ENCODE data around the gene SUMO3.

Gene SUMO3

GRCh38 chr21:44853601-44854390, 35.9 kb upstream of the SUMO3 start:
- no peak for TF ChIP-seq CTCF (IDR thresholded peaks at IDR 0.05; ENCODE audit: low read depth, low read length)
- no peak overlapping the region for H3K4me3 ChIP-seq (ENCODE audit: low read depth, low read length)

GRCh38 chr21:44850905-44851657, 33.2 kb upstream of the SUMO3 start:
- H3K4me3 ChIP-seq (ENCODE audit: low read depth, low read length): no peak overlapping the region
- no peak for TF ChIP-seq CTCF (IDR thresholded peaks at IDR 0.05; ENCODE audit: low read depth, low read length)

- TF ChIP-seq CTCF (IDR thresholded peaks at IDR 0.05; ENCODE audit: low read depth, low read length): no peak
- H3K4me3 ChIP-seq (ENCODE audit: low read depth, low read length): no peak overlapping the region
These were observed 32.4 kb upstream of the SUMO3 start for GRCh38 chr21:44850208-44850800.

- no peak for TF ChIP-seq CTCF (IDR thresholded peaks at IDR 0.05; ENCODE audit: low read depth, low read length)
- no peak overlapping the region for H3K4me3 ChIP-seq (ENCODE audit: low read depth, low read length)
These were observed 31.8 kb upstream of the SUMO3 start for GRCh38 chr21:44849616-44850130.

GRCh38 chr21:44848821-44849521, 31.1 kb upstream of the SUMO3 start:
- no peak for TF ChIP-seq CTCF (IDR thresholded peaks at IDR 0.05; ENCODE audit: low read depth, low read length)
- H3K4me3 ChIP-seq (ENCODE audit: low read depth, low read length): no peak overlapping the region

GRCh38 chr21:44847261-44848056, 29.6 kb upstream of the SUMO3 start:
- no peak overlapping the region for H3K4me3 ChIP-seq (ENCODE audit: low read depth, low read length)
- TF ChIP-seq CTCF (IDR thresholded peaks at IDR 0.05; ENCODE audit: low read depth, low read length): no peak

All from WI38 (cell line).